GM23338 (cell line): ENCODE results near the gene CELF4. TPM values are rescaled to one million over a fixed set of nuclear protein-coding genes. Genes with fewer than 3 reads are reported as not detected.

Source experiments
- ATAC-seq: fragments of 200-7000 bp; cut with Tn5 transposase; 3 replicates; pipeline ENCODE4 v1.9.1; 2020
- DNase-seq: peaks from one replicate; pipeline ENCODE4 v3.0.0-alpha.2; 2015; ENCODE audit warnings: low spot score
- H2AFZ ChIP-seq: fragments of 200-600 bp; sonication (generic); 2 replicates; pipeline ENCODE4 v1.8.0; 2016; ENCODE audit warnings: antibody characterized with exemption, mild to moderate bottlenecking, moderate library complexity
- H3F3A ChIP-seq: fragments of 200-600 bp; sonication (generic); replicated peaks from 2 replicates; pipeline ENCODE4 v1.8.0; 2017; ENCODE audit warnings: antibody characterized with exemption, mixed run types, low read depth
- H3K27ac ChIP-seq: fragments of 200-600 bp; sonication (generic); 2 replicates; pipeline ENCODE4 v1.6.1; 2016; ENCODE audit warnings: low read depth
- H3K27me3 ChIP-seq: fragments of 200-600 bp; sonication (generic); 2 replicates; pipeline ENCODE4 v1.8.0; 2016; ENCODE audit warnings: mild to moderate bottlenecking, mixed run types, moderate library complexity; ENCODE audit not compliant: insufficient read depth
- H3K36me3 ChIP-seq: fragments of 200-600 bp; sonication (generic); 2 replicates; pipeline ENCODE4 v1.8.0; 2016; ENCODE audit warnings: mild to moderate bottlenecking; ENCODE audit not compliant: insufficient read depth
- H3K4me1 ChIP-seq: fragments of 200-600 bp; sonication (generic); 2 replicates; pipeline ENCODE4 v1.8.0; 2016; ENCODE audit warnings: mild to moderate bottlenecking, moderate library complexity; ENCODE audit not compliant: insufficient read depth
- H3K4me2 ChIP-seq: fragments of 200-600 bp; sonication (generic); 2 replicates; pipeline ENCODE4 v1.7.1; 2017; ENCODE audit warnings: mixed run types
- H3K4me3 ChIP-seq: fragments of 200-600 bp; sonication (generic); 2 replicates; pipeline ENCODE4 v1.6.1; 2016; ENCODE audit warnings: mixed run types
- H3K79me2 ChIP-seq: fragments of 200-600 bp; sonication (generic); replicated peaks from 2 replicates; pipeline ENCODE4 v1.8.0; 2017; ENCODE audit warnings: mild to moderate bottlenecking; ENCODE audit not compliant: insufficient read depth
- H3K9me2 ChIP-seq: fragments of 200-600 bp; sonication (generic); 2 replicates; pipeline ENCODE4 v1.8.0; 2017; ENCODE audit not compliant: insufficient read depth
- H4K20me1 ChIP-seq: fragments of 200-600 bp; sonication (generic); replicated peaks from 2 replicates; pipeline ENCODE4 v1.8.0; 2017; ENCODE audit warnings: mild to moderate bottlenecking; ENCODE audit not compliant: insufficient read depth
- H3K27ac Mint-ChIP-seq: 2 replicates; pipeline ENCODE4 v1.8.0; 2020; ENCODE audit warnings: inconsistent platforms, mild to moderate bottlenecking, moderate library complexity, mixed read lengths
- H3K27me3 Mint-ChIP-seq: 3 replicates; pipeline ENCODE4 v1.8.0; 2022; ENCODE audit warnings: low read depth, mild to moderate bottlenecking, moderate library complexity, mixed read lengths, inconsistent platforms; ENCODE audit not compliant: insufficient read depth, poor library complexity
- H3K36me3 Mint-ChIP-seq: 3 replicates; pipeline ENCODE4 v1.8.0; 2021; ENCODE audit warnings: low read depth, mild to moderate bottlenecking, inconsistent platforms, moderate library complexity, mixed read lengths
- H3K4me1 Mint-ChIP-seq: 3 replicates; pipeline ENCODE4 v1.8.0; 2020; ENCODE audit warnings: mild to moderate bottlenecking, inconsistent platforms, mixed read lengths
- H3K4me3 Mint-ChIP-seq: 3 replicates; pipeline ENCODE4 v1.8.0; 2021; ENCODE audit warnings: moderate library complexity, mild to moderate bottlenecking, inconsistent platforms, mixed read lengths
- H3K9me3 Mint-ChIP-seq: 3 replicates; pipeline ENCODE4 v1.8.0; 2020; ENCODE audit warnings: moderate library complexity, mild to moderate bottlenecking, inconsistent platforms, mixed read lengths
- CREB1 ChIP-seq: fragments of 250-450 bp; sonication (Bioruptor Pico); IDR thresholded peaks from 2 replicates; pipeline ENCODE4 v1.5.0; 2020; ENCODE audit warnings: low read depth, mild to moderate bottlenecking, moderate library complexity
- EZH2 ChIP-seq: fragments of 200-600 bp; sonication (generic); IDR thresholded peaks from one replicate; pipeline ENCODE4 v1.8.0; 2017; ENCODE audit warnings: antibody characterized with exemption, mild to moderate bottlenecking, low read depth; ENCODE audit not compliant: unreplicated experiment
- EZH2phosphoT487 ChIP-seq: fragments of 200-600 bp; sonication (generic); IDR thresholded peaks from one replicate; pipeline ENCODE4 v1.8.1; 2018; ENCODE audit warnings: antibody characterized with exemption; ENCODE audit not compliant: unreplicated experiment
- JUNB ChIP-seq: IDR thresholded peaks from one replicate; pipeline ENCODE4 v1.6.1; 2016; ENCODE audit warnings: antibody characterized with exemption; ENCODE audit not compliant: unreplicated experiment
- NANOG ChIP-seq: IDR thresholded peaks from 2 replicates; pipeline ENCODE4 v1.6.1; 2016; ENCODE audit warnings: antibody characterized with exemption, borderline replicate concordance
- POLR2AphosphoS5 ChIP-seq: IDR thresholded peaks from 2 replicates; pipeline ENCODE4 v1.6.1; 2016; ENCODE audit warnings: antibody characterized with exemption, low read depth
- STAT1 ChIP-seq: IDR thresholded peaks from one replicate; pipeline ENCODE4 v1.6.1; 2016; ENCODE audit warnings: antibody characterized with exemption; ENCODE audit not compliant: unreplicated experiment
- ZNF114 ChIP-seq: fragments of 250-450 bp; sonication (Bioruptor Pico); IDR thresholded peaks from 2 replicates; pipeline ENCODE4 v1.5.0; 2020; ENCODE audit warnings: mild to moderate bottlenecking, moderate library complexity
- ZNF331 ChIP-seq: fragments of 250-450 bp; sonication (Bioruptor Pico); IDR thresholded peaks from 2 replicates; pipeline ENCODE4 v1.5.0; 2020; ENCODE audit warnings: low read depth, mild to moderate bottlenecking, moderate library complexity
- ZNF462 ChIP-seq: fragments of 250-450 bp; sonication (Bioruptor Pico); IDR thresholded peaks from 2 replicates; pipeline ENCODE4 v1.5.0; 2020; ENCODE audit warnings: mild to moderate bottlenecking, moderate library complexity
- polyA plus RNA-seq: library from polyadenylated mRNA; unstranded; fragments of >200 nt; fragmentation: Nextera tagmentation; extraction: Ambion mirVana; gene quantifications from 2 replicates; pipeline ENCODE4 v1.2.1, GENCODE V29; 2016
- total RNA-seq: library from RNA; depleted of rRNA; stranded (reverse); fragments of >200 nt; shearing (Covaris generic); gene quantifications from 2 replicates; pipeline ENCODE4 v1.2.3, GENCODE V29; 2014
- TF ChIP-seq, protein P1 (sequence below): IDR thresholded peaks from one replicate; pipeline ENCODE4 v1.6.1; 2018; ENCODE audit warnings: antibody characterized with exemption; ENCODE audit not compliant: unreplicated experiment
- TF ChIP-seq, protein P2 (sequence below): IDR thresholded peaks from 2 replicates; pipeline ENCODE4 v1.6.1; 2016; ENCODE audit warnings: antibody characterized with exemption
- TF ChIP-seq, protein P3 (sequence below), 2 experiments: fragments of 200-600 bp in 1 of 2; sonication (generic) in 1 of 2; conservative IDR thresholded peaks; 2 replicates each; pipeline versions ENCODE4 v1.5.1 to v1.6.1; 2016 to 2017; ENCODE audit warnings: antibody characterized with exemption in 2 of 2, low read depth in 2 of 2, mild to moderate bottlenecking in 2 of 2, moderate library complexity in 1 of 2

The CELF4 gene
- total and polyA plus RNA-seq, 2 experiments from 2014 or later, result 2.6 to 6.7 TPM

DNA sequence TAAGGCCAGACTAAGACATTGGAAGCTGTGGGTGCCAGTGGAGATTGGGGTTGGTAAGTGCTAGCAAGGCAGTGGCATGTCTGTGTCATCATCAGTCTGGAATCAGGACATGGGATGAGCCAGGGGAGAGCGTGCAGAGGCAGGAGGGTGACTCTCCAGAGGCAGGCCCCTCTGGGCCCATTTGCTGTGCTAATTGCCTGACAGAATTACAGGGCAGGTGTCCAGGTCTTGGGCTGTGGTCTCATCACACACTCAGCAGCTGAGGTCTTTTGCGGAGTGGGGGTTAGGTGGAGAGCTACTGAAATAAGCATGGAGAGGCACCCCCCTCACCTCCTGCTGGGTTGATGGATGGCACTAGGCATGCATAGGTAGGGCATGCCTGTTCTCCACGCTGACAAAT, 57.4 kb downstream of the CELF4 start:
- peaks cover 5% of the 10 kb centered on the region; the same call in 2 of the 3 replicates for H3K36me3 Mint-ChIP-seq
- H3K4me2 ChIP-seq, result no peak overlapping the region
- H3F3A ChIP-seq, result no peaks in the 10 kb centered on the region
- ATAC-seq, result no peak
- no peak overlapping the region for H3K27ac ChIP-seq
- H3K4me1 ChIP-seq, result no peaks in the 10 kb centered on the region
- H3K4me3 Mint-ChIP-seq, result no peak overlapping the region
- DNase-seq, result no peak
- no peak overlapping the region for H2AFZ ChIP-seq
- H3K9me3 Mint-ChIP-seq, result peaks cover 22% of the 10 kb centered on the region
- H3K79me2 ChIP-seq, result no peaks in the 10 kb centered on the region
- H3K27ac Mint-ChIP-seq, result 0 out of 2 replicates have a peak overlapping the region, but pooled peaks have one; percentile 27
- peaks cover 3% of the 10 kb centered on the region; the same call in 2 of the 3 replicates for H3K4me1 Mint-ChIP-seq
- H3K36me3 ChIP-seq, result no peaks in the 10 kb centered on the region
- no peaks in the 10 kb centered on the region for H3K27me3 ChIP-seq
- H4K20me1 ChIP-seq, result no peaks in the 10 kb centered on the region
- H3K4me3 ChIP-seq, result no peak overlapping the region
- TF ChIP-seq, protein P1, sequence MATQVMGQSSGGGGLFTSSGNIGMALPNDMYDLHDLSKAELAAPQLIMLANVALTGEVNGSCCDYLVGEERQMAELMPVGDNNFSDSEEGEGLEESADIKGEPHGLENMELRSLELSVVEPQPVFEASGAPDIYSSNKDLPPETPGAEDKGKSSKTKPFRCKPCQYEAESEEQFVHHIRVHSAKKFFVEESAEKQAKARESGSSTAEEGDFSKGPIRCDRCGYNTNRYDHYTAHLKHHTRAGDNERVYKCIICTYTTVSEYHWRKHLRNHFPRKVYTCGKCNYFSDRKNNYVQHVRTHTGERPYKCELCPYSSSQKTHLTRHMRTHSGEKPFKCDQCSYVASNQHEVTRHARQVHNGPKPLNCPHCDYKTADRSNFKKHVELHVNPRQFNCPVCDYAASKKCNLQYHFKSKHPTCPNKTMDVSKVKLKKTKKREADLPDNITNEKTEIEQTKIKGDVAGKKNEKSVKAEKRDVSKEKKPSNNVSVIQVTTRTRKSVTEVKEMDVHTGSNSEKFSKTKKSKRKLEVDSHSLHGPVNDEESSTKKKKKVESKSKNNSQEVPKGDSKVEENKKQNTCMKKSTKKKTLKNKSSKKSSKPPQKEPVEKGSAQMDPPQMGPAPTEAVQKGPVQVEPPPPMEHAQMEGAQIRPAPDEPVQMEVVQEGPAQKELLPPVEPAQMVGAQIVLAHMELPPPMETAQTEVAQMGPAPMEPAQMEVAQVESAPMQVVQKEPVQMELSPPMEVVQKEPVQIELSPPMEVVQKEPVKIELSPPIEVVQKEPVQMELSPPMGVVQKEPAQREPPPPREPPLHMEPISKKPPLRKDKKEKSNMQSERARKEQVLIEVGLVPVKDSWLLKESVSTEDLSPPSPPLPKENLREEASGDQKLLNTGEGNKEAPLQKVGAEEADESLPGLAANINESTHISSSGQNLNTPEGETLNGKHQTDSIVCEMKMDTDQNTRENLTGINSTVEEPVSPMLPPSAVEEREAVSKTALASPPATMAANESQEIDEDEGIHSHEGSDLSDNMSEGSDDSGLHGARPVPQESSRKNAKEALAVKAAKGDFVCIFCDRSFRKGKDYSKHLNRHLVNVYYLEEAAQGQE, result no peak
- TF ChIP-seq POLR2AphosphoS5, result no peak
- TF ChIP-seq EZH2, result no peak
- no peak for TF ChIP-seq ZNF114 (CRISPR knock-in tag)
- no peak for TF ChIP-seq STAT1
- TF ChIP-seq, protein P2, sequence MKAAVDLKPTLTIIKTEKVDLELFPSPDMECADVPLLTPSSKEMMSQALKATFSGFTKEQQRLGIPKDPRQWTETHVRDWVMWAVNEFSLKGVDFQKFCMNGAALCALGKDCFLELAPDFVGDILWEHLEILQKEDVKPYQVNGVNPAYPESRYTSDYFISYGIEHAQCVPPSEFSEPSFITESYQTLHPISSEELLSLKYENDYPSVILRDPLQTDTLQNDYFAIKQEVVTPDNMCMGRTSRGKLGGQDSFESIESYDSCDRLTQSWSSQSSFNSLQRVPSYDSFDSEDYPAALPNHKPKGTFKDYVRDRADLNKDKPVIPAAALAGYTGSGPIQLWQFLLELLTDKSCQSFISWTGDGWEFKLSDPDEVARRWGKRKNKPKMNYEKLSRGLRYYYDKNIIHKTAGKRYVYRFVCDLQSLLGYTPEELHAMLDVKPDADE, result no peak
- no peak for TF ChIP-seq ZNF331
- no peak for TF ChIP-seq CREB1
- no peak for TF ChIP-seq NANOG
- no peak for TF ChIP-seq ZNF462 (CRISPR knock-in tag)
- no peak for TF ChIP-seq EZH2phosphoT487
- no peak for TF ChIP-seq JUNB
- TF ChIP-seq, protein P3, sequence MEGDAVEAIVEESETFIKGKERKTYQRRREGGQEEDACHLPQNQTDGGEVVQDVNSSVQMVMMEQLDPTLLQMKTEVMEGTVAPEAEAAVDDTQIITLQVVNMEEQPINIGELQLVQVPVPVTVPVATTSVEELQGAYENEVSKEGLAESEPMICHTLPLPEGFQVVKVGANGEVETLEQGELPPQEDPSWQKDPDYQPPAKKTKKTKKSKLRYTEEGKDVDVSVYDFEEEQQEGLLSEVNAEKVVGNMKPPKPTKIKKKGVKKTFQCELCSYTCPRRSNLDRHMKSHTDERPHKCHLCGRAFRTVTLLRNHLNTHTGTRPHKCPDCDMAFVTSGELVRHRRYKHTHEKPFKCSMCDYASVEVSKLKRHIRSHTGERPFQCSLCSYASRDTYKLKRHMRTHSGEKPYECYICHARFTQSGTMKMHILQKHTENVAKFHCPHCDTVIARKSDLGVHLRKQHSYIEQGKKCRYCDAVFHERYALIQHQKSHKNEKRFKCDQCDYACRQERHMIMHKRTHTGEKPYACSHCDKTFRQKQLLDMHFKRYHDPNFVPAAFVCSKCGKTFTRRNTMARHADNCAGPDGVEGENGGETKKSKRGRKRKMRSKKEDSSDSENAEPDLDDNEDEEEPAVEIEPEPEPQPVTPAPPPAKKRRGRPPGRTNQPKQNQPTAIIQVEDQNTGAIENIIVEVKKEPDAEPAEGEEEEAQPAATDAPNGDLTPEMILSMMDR (conservative IDR thresholded peaks at IDR 0.05; ENCODE audit: low read depth in 2 of 2), result no peak
- peaks cover 5% of the 10 kb centered on the region; the same call in 1 of the 2 replicates for H3K9me2 ChIP-seq
- peaks cover 15% of the 10 kb centered on the region for H3K27me3 Mint-ChIP-seq
